Measurements from ENCODE around the gene ITGB7.

GRCh38 chr12:53180931-53181645 lies 26.0 kb downstream of the ITGB7 start:
- no peak for TF ChIP-seq POLR2AphosphoS5 (IDR thresholded peaks at IDR 0.05)
- peak in 1 of 2 donors; percentile 12 for TF ChIP-seq CTCF (IDR thresholded peaks at IDR 0.05)
